ENCODE measurements around the gene BANF2.

GRCh38 chr20:17761604-17762003, 61.8 kb downstream of the BANF2 start:
- TF ChIP-seq EZH2 (IDR thresholded peaks at IDR 0.05) (no peak), CTCF (IDR thresholded peaks at IDR 0.05) (no peak)
